ENCODE results near the gene MAML2. TPM values are rescaled to one million over a fixed set of nuclear protein-coding genes. Genes with fewer than 3 reads are reported as not detected.
A peak's percentile ranks its signal among the peaks of the same experiment; 100 is the strongest.

The MAML2 gene
- total and polyA plus RNA-seq, 2 of the 13 experiments (the other 11 are each of a cell fraction or from before 2014, with no cell fraction given) = 2.3 to 25.9 TPM

- TF ChIP-seq ZNF18 (CRISPR knock-in tag; IDR thresholded peaks at IDR 0.05; ENCODE audit: insufficient replicate concordance) = peak; percentile 12
- TF ChIP-seq ZSCAN5A (CRISPR knock-in tag; IDR thresholded peaks at IDR 0.05; ENCODE audit: borderline replicate concordance) = 0 out of 2 replicates have a peak, but pooled peaks have one; percentile 58
- no peak for TF ChIP-seq ZNF230 (CRISPR knock-in tag; IDR thresholded peaks at IDR 0.05)
- peak; percentile 22 for TF ChIP-seq TEAD3 (CRISPR knock-in tag; optimal IDR thresholded peaks at IDR 0.05; ENCODE audit: borderline replicate concordance)
- TF ChIP-seq ZNF292 (CRISPR knock-in tag; IDR thresholded peaks at IDR 0.05; ENCODE audit: borderline replicate concordance, low read depth) = 0 out of 2 replicates have a peak, but pooled peaks have one; percentile 40
- peak; percentile 19; the same call in 1 of the 2 replicates for TF ChIP-seq DRAP1 (CRISPR knock-in tag; IDR thresholded peaks at IDR 0.05)
- no peak for TF ChIP-seq ZBTB33 (CRISPR knock-in tag; IDR thresholded peaks at IDR 0.05)
- TF ChIP-seq CHD2 (IDR thresholded peaks at IDR 0.05; ENCODE audit: low read depth, low read length) = no peak
- TF ChIP-seq MNT (IDR thresholded peaks at IDR 0.05) = no peak
- TF ChIP-seq ZNF784 (CRISPR knock-in tag; IDR thresholded peaks at IDR 0.05; ENCODE audit: borderline replicate concordance) = no peak
These were observed 245.1 kb downstream of the MAML2 start (continued) for GRCh38 chr11:96097844-96098421.
